GM12891 (cell line): ENCODE results near the gene TRA2B.

Experiments
- PAX5 ChIP-seq: IDR thresholded peaks from 2 replicates; pipeline ENCODE4 v1.6.1; 2011; ENCODE audit warnings: low read length, moderate library complexity, mild to moderate bottlenecking; ENCODE audit not compliant: insufficient read depth, severe bottlenecking
- POLR2A ChIP-seq: IDR thresholded peaks from 2 replicates; pipeline ENCODE4 v1.6.1; 2011; ENCODE audit warnings: low read depth, low read length, control low read depth
- POLR2AphosphoS5 ChIP-seq: IDR thresholded peaks from 2 replicates; pipeline ENCODE4 v1.6.1; 2011; ENCODE audit warnings: low read depth, low read length, control low read depth
- POU2F2 ChIP-seq: IDR thresholded peaks from 2 replicates; pipeline ENCODE4 v1.6.1; 2011; ENCODE audit warnings: low read depth, mild to moderate bottlenecking, control low read depth, low read length, moderate library complexity
- SPI1 ChIP-seq: IDR thresholded peaks from 2 replicates; pipeline ENCODE4 v1.6.1; 2011; ENCODE audit warnings: low read depth, low read length, control low read depth
- TAF1 ChIP-seq: IDR thresholded peaks from 2 replicates; pipeline ENCODE4 v1.6.1; 2011; ENCODE audit warnings: low read depth, low read length, control low read depth

GRCh38 chr3:185960522-185961288 is 22.9 kb upstream of the TRA2B start:
- TF ChIP-seq POLR2AphosphoS5 (no peak), POLR2A (no peak), TAF1 (no peak), POU2F2 (no peak), PAX5 (no peak), SPI1 (no peak)
